Adrenal gland (tissue), 5 donors: Measurements from ENCODE around the gene ZDHHC14.

Experiments used
- POLR2A ChIP-seq, 2 donors: fragments of 450-650 bp; IDR thresholded peaks; one replicate each; pipeline ENCODE4 v1.6.1; 2017; ENCODE audit warnings: antibody characterized with exemption in 2 of 2, mild to moderate bottlenecking in 2 of 2, moderate library complexity in 1 of 2
- TF ChIP-seq, protein P1 (sequence below), 6 experiments: fragments of 450-650 bp in 4 of 6; fragments of 200-600 bp in 2 of 6; sonication (generic) in 1 of 6; IDR thresholded peaks; 1 replicate in 5 of 6; 2 replicates in 1 of 6; pipeline versions ENCODE4 v1.5.1 to v1.8.0; 2016 to 2021; ENCODE audit warnings: antibody characterized with exemption in 6 of 6, mild to moderate bottlenecking in 2 of 6, moderate library complexity in 1 of 6
- donor health status: DM: no; HTN: no; CAD: no.

DNA sequence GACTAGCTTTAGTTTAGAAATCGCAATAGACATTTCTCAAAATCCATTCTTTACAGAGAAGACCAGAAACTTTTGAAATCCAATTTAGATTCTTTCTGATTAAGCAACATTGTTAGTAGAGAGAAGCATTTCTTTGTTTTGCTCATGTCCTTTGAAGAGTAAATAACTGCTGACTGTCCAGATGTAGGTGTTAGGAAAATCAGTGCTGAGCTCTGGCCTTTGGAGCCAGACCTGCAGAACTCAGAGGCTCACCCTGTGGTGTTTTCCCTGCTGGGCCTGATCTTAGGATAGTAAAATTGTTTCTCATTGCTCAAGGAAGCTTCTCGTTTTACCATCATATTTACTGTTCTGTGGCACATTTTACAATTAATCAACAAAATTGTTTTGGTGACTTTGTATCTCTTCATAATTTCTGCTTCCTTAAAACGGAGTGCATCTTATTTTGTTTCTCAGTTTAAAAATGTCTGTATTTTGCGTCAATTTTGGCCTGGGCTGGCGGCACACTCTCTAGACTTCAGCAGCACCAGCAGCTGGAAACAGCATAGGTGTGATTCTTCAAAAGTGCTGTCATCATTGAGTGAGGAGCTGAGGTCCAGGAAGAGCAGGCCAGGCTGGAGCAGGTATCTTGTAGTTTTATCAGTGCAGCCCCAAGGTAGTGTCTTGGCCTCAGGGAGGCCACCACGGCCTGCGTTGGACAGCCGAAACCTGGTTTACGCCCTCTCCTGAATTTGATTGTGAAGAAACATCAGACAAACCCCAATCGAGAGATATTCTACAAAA is 8.3 kb upstream of the ZDHHC14 start:
- TF ChIP-seq, protein P1, sequence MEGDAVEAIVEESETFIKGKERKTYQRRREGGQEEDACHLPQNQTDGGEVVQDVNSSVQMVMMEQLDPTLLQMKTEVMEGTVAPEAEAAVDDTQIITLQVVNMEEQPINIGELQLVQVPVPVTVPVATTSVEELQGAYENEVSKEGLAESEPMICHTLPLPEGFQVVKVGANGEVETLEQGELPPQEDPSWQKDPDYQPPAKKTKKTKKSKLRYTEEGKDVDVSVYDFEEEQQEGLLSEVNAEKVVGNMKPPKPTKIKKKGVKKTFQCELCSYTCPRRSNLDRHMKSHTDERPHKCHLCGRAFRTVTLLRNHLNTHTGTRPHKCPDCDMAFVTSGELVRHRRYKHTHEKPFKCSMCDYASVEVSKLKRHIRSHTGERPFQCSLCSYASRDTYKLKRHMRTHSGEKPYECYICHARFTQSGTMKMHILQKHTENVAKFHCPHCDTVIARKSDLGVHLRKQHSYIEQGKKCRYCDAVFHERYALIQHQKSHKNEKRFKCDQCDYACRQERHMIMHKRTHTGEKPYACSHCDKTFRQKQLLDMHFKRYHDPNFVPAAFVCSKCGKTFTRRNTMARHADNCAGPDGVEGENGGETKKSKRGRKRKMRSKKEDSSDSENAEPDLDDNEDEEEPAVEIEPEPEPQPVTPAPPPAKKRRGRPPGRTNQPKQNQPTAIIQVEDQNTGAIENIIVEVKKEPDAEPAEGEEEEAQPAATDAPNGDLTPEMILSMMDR (IDR thresholded peaks at IDR 0.05): no peak
- TF ChIP-seq POLR2A (IDR thresholded peaks at IDR 0.05): no peak
